HEK293 (cell line): ENCODE measurements around the gene A2ML1.

Experiments used
- CTCF ChIA-PET: fragments of 350-600 bp; formaldehyde crosslinking; extraction: SDS; loops from one replicate; lab custom pipeline; 2021; ENCODE audit warnings: antibody characterized with exemption; lab: Yijun Ruan, JAX
- POLR2A ChIA-PET: fragments of 300-600 bp; formaldehyde crosslinking; extraction: SDS; loops from one replicate; lab custom pipeline; 2020; ENCODE audit warnings: antibody characterized with exemption, inconsistent platforms; lab: Yijun Ruan, JAX
- H3K27ac ChIP-seq: fragments of 200-500 bp; sonication (Bioruptor generic); 2 replicates; pipeline ENCODE4 v1.5.1; 2014; ENCODE audit warnings: low read depth, low read length, control low read depth, inconsistent platforms; ENCODE audit errors: extremely low read depth
- H3K36me3 ChIP-seq, 2 experiments: fragments of 200-500 bp in 1 of 2; sonication (Bioruptor generic) in 1 of 2; 1 replicate in 1 of 2; 2 replicates in 1 of 2; pipeline ENCODE4 v1.5.1; 2014 to 2017; ENCODE audit warnings: inconsistent platforms in 2 of 2, low read length in 2 of 2; ENCODE audit not compliant: control insufficient read depth in 2 of 2, insufficient read depth in 1 of 2
- H3K4me1 ChIP-seq: fragments of 200-500 bp; sonication (Bioruptor generic); 2 replicates; pipeline ENCODE4 v1.5.1; 2014; ENCODE audit warnings: mild to moderate bottlenecking, low read length, inconsistent platforms; ENCODE audit not compliant: control insufficient read depth, insufficient read depth
- H3K4me3 ChIP-seq: 2 replicates; pipeline ENCODE4 v1.5.1; 2011; ENCODE audit warnings: low read depth, mild to moderate bottlenecking, control low read depth, low read length, moderate library complexity
- H3K9me3 ChIP-seq: fragments of 200-500 bp; sonication (Bioruptor generic); 2 replicates; pipeline ENCODE4 v1.5.1; 2014; ENCODE audit warnings: low read depth, low read length, inconsistent platforms; ENCODE audit not compliant: control insufficient read depth, insufficient read depth
- IKZF3 ChIP-seq: fragments of 450-650 bp; IDR thresholded peaks from 2 replicates; pipeline ENCODE4 v1.5.0; 2018; ENCODE audit warnings: missing biosample characterization, mild to moderate bottlenecking, missing genetic modification characterization, moderate library complexity
- ZBTB20 ChIP-seq: fragments of 450-650 bp; formaldehyde crosslinking; IDR thresholded peaks from 2 replicates; pipeline ENCODE4 v1.5.1; 2016; ENCODE audit warnings: missing biosample characterization, missing genetic modification characterization
- ZBTB7A ChIP-seq: fragments of 450-650 bp; formaldehyde crosslinking; IDR thresholded peaks from 2 replicates; pipeline ENCODE4 v1.5.1; 2016; ENCODE audit warnings: low read depth, missing biosample characterization, missing genetic modification characterization
- ZNF132 ChIP-seq: fragments of 450-650 bp; formaldehyde crosslinking; IDR thresholded peaks from 2 replicates; pipeline ENCODE4 v1.5.1; 2017; ENCODE audit warnings: missing biosample characterization, missing genetic modification characterization, borderline replicate concordance
- ZNF211 ChIP-seq: fragments of 450-650 bp; formaldehyde crosslinking; IDR thresholded peaks from 2 replicates; pipeline ENCODE4 v1.5.1; 2016; ENCODE audit warnings: low read depth, missing biosample characterization, missing genetic modification characterization
- ZNF223 ChIP-seq: fragments of 450-650 bp; formaldehyde crosslinking; IDR thresholded peaks from 2 replicates; pipeline ENCODE4 v1.5.1; 2016; ENCODE audit warnings: missing biosample characterization, missing genetic modification characterization
- ZNF548 ChIP-seq: fragments of 450-650 bp; formaldehyde crosslinking; IDR thresholded peaks from 2 replicates; pipeline ENCODE4 v1.5.1; 2016; ENCODE audit warnings: missing biosample characterization, missing genetic modification characterization
- ZNF654 ChIP-seq: fragments of 450-650 bp; formaldehyde crosslinking; IDR thresholded peaks from 2 replicates; pipeline ENCODE4 v1.5.1; 2016; ENCODE audit warnings: low read depth, missing biosample characterization, missing genetic modification characterization
- ZNF791 ChIP-seq: fragments of 450-650 bp; formaldehyde crosslinking; IDR thresholded peaks from 2 replicates; pipeline ENCODE4 v1.5.1; 2016; ENCODE audit warnings: missing biosample characterization, missing genetic modification characterization
- ZNF792 ChIP-seq: fragments of 450-650 bp; formaldehyde crosslinking; IDR thresholded peaks from 2 replicates; pipeline ENCODE4 v1.5.1; 2016; ENCODE audit warnings: missing biosample characterization, missing genetic modification characterization
- TF ChIP-seq, protein P1 (sequence below): IDR thresholded peaks from 2 replicates; pipeline ENCODE4 v1.6.1; 2011; ENCODE audit warnings: mild to moderate bottlenecking, low read depth, low read length, borderline replicate concordance
- TF ChIP-seq, protein P2 (sequence below): fragments of 450-650 bp; formaldehyde crosslinking; IDR thresholded peaks from 2 replicates; pipeline ENCODE4 v1.5.1; 2016; ENCODE audit warnings: missing biosample characterization, missing genetic modification characterization
- TF ChIP-seq, protein P3 (sequence below): fragments of 450-650 bp; formaldehyde crosslinking; IDR thresholded peaks from 2 replicates; pipeline ENCODE4 v1.5.1; 2016; ENCODE audit warnings: missing biosample characterization, missing genetic modification characterization
- TF ChIP-seq, protein P4 (sequence below): fragments of 450-650 bp; formaldehyde crosslinking; IDR thresholded peaks from 2 replicates; pipeline ENCODE4 v1.5.1; 2016; ENCODE audit warnings: missing biosample characterization, missing genetic modification characterization

A2ML1 gene

DNA sequence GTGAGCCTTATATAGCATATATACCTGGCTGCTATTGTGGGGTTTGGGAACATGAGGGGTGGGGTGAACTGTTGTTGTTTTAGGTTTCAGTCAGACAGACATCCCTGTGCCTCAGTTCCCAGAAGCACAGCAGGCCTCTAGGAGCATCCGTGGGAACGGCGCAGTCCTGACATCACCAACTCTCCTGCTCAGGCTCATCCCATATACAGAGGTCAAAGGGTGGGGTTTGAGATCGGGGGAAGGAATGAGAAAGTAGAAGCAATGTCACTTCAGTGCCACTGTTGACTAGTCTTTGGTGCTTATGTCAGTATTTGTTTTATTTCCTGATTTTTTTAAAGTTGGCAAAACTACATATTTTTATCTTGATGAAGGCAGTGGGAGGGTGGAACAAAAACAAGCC, 43.1 kb upstream of the A2ML1 start (continued):
- TF ChIP-seq, protein P1, sequence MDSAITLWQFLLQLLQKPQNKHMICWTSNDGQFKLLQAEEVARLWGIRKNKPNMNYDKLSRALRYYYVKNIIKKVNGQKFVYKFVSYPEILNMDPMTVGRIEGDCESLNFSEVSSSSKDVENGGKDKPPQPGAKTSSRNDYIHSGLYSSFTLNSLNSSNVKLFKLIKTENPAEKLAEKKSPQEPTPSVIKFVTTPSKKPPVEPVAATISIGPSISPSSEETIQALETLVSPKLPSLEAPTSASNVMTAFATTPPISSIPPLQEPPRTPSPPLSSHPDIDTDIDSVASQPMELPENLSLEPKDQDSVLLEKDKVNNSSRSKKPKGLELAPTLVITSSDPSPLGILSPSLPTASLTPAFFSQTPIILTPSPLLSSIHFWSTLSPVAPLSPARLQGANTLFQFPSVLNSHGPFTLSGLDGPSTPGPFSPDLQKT: no peak
- TF ChIP-seq, all 188 proteins: peak for 0

DNA sequence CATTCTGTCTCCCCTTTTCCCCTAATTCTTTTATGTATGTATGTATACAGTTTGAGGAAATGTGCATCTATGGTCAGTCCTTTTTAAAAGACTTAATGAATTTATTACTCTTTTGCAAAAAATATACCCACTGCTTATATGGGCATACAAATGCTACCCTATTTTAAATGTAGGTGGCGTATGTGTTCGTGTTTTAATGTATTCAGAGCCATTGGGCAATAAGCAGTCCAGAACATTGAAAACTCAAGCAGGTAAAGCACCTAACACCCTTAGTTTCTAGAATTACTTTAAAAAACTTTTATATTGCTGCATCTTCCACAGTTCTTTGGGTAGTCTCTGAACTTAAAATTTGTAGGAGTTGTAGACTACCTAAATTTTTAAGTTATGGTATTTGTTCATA, 42.6 kb upstream of the A2ML1 start:
- ChIA-PET CTCF (interaction anchor here (0.5 to 0.7 kb wide), 4 partner anchors 73 to 114 kb away, joined by 3 to 4 read pairs (median 3); no protein-coding TSS in a partner anchor), POLR2A (no interaction called here)
- peaks cover 7 to 12% of the 10 kb centered on the region in 2 experiments; a peak in 2 of 3 replicates for H3K36me3 ChIP-seq

DNA sequence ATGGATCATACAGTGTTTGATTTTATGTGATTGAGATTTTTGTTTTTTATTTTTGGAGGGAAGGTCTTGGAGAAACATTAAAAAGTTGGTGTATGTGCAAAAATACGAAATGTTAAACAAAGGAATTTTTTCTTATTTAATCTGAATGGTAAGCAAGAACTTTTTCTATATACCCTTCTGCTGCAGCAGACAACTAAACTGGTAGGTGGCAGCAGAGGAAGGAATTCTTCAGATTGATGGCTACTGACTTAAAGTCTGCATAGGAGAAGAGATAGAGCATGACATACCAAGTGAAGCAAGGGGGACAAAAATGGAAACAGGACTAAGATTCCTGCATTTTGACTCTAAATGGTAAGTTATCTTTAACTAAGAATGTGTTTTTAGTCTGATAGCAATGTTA, 42.0 kb upstream of the A2ML1 start:
- CTCF ChIA-PET: interaction anchor here (0.5 to 0.7 kb wide), 3 partner anchors 77 to 114 kb away, joined by 3 read pairs; no protein-coding TSS in a partner anchor

More for the DNA sequence above, 42.6 kb upstream of the A2ML1 start:
- TF ChIP-seq ZNF548 (no peak), ZNF791 (tag by site-specific recombination) (no peak), ZBTB7A (tag by site-specific recombination) (no peak), ZNF132 (tag by site-specific recombination) (no peak), ZNF211 (tag by site-specific recombination) (no peak), ZNF792 (tag by site-specific recombination) (no peak), IKZF3 (tag by site-specific recombination) (no peak), ZBTB20 (tag by site-specific recombination) (no peak), ZNF223 (tag by site-specific recombination) (no peak)
- TF ChIP-seq, protein P2, sequence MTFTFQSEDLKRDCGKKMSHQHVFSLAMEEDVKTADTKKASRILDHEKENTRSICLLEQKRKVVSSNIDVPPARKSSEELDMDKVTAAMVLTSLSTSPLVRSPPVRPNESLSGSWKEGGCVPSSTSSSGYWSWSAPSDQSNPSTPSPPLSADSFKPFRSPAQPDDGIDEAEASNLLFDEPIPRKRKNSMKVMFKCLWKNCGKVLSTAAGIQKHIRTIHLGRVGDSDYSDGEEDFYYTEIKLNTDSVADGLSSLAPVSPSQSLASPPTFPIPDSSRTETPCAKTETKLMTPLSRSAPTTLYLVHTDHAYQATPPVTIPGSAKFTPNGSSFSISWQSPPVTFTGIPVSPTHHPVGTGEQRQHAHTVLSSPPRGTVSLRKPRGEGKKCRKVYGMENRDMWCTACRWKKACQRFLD: no peak
- TF ChIP-seq, protein P1: no peak
- TF ChIP-seq, protein P3, sequence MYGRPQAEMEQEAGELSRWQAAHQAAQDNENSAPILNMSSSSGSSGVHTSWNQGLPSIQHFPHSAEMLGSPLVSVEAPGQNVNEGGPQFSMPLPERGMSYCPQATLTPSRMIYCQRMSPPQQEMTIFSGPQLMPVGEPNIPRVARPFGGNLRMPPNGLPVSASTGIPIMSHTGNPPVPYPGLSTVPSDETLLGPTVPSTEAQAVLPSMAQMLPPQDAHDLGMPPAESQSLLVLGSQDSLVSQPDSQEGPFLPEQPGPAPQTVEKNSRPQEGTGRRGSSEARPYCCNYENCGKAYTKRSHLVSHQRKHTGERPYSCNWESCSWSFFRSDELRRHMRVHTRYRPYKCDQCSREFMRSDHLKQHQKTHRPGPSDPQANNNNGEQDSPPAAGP: no peak
- Histone ChIP-seq H3K4me3 (no peak overlapping the region), H3K9me3 (no peaks in the 10 kb centered on the region), H3K27ac (no peak overlapping the region), H3K4me1 (no peaks in the 10 kb centered on the region)

More for the DNA sequence above, 42.0 kb upstream of the A2ML1 start:
- Histone ChIP-seq H3K4me3 (no peak overlapping the region), H3K27ac (no peak overlapping the region), H3K4me1 (no peaks in the 10 kb centered on the region), H3K36me3 (peaks cover 7 to 12% of the 10 kb centered on the region in 2 experiments; a peak in 2 of 3 replicates), H3K9me3 (no peaks in the 10 kb centered on the region)
- POLR2A ChIA-PET: no interaction called here
- TF ChIP-seq ZNF654 (tag by site-specific recombination): peak; percentile 9; the same call in 1 of the 2 replicates
- TF ChIP-seq, protein P4, sequence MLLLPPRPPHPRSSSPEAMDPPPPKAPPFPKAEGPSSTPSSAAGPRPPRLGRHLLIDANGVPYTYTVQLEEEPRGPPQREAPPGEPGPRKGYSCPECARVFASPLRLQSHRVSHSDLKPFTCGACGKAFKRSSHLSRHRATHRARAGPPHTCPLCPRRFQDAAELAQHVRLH: no peak
